Anterior cingulate cortex (tissue), 58 donors: ENCODE measurements around the gene ZNF823.

Experiments used
- DNase-seq, 58 donors: peaks; one replicate each; lab custom pipeline; 2025; lab: John Stamatoyannopoulos, UW

ZNF823 gene

GRCh38 chr19:11745869-11746268 lies 7.1 kb upstream of the ZNF823 start:
- no peak for DNase-seq

DNA sequence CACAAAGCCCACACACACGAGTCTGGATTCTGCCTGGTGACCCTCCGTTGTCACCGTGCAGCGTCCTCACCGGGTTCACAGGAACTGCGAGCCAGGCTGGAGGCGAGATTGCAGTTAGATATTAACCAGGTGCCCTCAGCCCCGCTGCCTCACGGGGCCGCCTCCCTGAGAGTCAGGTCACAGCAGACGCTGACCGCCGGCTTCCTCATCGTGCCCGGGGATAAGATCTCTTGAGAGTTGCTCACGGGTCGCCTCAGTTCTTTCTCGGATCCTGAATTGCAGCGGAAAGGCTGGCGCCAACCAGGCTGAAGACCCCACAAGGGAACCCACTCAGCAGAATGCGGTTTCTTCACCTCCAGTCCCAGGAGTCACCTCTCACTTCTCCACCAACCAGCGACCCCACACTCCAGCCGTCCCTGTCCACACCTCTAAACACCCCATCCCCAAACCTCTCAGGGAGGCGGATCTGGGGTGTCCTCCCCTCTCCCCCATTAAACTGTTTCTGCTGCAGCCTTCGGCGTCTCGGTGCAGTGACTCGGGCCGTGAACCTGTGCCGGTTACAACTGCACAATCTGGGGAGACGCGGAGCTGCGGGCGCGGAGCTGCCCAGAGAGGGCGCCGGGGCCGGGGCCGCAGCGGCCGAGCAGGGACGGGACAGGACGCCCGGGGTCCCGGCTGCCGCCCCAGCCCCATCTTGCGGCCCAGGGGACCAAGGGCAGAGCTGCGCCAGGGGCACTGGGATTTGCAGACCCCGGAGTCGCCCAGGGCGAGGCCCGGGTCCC lies 591 bp downstream of the ZNF823 start:
- peak in 23 of 58 donors; percentile 2 to 54 (median 25) for DNase-seq

GRCh38 chr19:11736696-11737095 lies 2.0 kb downstream of the ZNF823 start:
- no peak for DNase-seq

- DNase-seq, result no peak
Observed at GRCh38 chr19:11735375-11735774, 3.4 kb downstream of the ZNF823 start.

DNA sequence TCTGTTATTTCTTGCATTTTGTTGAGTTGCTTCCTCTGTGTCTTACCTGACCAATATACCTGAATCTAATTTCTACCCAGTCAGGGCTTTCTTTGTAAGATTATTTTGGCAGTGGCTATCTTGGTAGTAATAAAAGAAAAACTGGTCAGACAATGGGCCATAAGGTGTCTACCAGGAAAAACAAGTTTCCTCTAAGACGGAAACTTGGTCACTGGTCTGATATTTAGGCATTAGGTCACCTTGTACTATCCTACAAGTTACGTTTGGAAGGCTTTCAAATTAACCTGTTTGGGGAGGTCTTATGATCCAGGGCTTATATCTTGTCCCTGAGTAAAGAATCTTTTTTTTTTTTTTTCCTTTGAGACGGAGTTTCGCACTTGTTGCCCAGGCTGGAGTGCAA lies 9.2 kb downstream of the ZNF823 start:
- DNase-seq, result no peak

DNA sequence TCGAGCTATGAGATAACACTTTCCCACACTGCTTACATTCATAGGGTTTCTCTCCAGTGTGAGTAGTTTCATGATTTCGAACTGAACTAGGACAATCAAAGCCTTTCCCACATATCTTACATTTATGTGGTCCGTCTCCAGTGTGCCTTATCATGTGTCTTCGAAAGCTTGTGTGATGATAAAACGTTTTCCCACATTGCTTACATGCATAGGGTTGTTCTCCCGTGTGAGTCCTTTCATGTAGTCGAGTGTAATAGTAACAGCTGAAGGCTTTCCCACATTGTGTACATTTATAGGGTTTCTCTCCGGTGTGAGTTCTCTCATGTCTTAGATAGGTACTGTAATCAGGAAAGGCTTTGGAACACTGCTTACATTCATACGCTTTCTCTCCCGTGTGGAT lies 16.3 kb downstream of the ZNF823 start:
- DNase-seq, result no peak

DNA sequence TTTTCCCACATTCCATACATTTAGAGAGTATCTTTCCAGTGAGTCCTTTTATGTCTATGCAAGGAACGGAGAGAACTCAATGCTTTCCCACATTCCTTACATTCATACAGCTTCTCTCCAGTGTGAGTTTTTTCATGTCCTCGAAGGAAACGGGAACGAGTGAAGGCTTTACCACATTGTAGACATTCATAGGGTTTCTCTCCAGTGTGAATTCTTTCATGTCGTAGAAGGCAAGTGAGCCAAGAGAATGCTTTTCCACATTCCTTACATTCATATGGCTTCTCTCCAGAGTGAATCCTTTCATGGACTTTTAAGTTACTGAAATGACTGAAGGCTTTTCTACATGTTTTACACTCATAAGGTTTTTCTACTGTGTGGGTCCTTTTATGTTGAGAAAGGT lies 17.1 kb downstream of the ZNF823 start:
- no peak for DNase-seq

DNA sequence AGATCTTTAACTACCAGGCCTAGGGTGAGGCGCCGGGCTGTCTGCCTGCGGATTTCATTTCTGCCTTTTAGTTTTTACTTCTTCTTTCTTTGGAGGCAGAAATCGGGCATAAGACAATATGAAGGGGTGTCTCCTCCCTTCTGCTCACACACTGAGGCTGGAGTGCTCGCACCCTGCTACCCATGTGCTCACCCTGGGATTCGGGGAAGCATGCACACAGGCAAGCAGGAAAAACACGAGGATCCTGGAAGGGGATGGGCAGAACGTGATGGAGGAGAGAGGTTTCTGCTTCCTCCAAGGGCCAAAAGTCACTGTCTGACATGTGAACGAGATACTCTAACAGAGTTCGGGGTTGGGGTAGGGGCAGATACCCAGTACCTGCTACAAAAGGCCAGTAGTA lies 28.4 kb downstream of the ZNF823 start:
- no peak for DNase-seq

GRCh38 chr19:11708457-11708856 lies 30.3 kb downstream of the ZNF823 start:
- DNase-seq, result no peak

DNA sequence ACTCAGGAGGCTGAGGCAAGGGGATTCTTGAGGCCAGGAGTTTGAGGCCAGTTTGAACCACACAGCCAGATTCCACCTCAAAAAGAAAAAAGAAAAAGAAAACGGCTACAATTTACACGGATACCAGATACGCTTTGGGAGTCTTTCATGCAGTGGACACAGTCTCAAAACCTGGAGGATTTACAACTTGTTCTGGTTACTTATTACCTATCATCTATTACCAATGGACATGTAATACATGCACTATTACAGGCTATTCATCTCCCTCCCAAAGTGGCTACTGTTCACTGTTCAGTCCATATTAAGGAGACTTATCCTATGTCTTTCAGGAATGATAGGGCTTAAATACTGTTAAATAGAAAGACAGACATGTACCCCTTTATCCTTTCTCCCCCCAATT lies 33.3 kb downstream of the ZNF823 start:
- no peak for DNase-seq

DNA sequence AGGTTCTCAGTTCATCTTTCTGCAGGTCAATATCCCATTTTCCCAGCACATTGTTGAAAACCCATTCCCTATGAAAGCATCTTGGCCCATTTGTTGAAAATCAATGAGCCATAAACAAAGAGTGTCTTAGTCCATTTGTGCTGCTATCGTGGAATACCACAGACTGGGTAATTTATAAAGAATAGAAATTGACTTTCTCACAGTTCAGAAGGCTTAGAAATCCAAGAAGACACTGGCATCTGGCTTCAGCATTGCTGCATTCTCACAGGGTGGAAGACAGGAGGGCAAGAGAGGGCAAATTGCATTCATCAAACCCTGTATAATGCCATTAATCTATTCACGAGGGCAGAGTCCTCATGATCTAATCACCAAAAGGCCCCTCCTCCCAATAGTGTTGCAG lies 34.1 kb downstream of the ZNF823 start:
- no peak for DNase-seq

DNA sequence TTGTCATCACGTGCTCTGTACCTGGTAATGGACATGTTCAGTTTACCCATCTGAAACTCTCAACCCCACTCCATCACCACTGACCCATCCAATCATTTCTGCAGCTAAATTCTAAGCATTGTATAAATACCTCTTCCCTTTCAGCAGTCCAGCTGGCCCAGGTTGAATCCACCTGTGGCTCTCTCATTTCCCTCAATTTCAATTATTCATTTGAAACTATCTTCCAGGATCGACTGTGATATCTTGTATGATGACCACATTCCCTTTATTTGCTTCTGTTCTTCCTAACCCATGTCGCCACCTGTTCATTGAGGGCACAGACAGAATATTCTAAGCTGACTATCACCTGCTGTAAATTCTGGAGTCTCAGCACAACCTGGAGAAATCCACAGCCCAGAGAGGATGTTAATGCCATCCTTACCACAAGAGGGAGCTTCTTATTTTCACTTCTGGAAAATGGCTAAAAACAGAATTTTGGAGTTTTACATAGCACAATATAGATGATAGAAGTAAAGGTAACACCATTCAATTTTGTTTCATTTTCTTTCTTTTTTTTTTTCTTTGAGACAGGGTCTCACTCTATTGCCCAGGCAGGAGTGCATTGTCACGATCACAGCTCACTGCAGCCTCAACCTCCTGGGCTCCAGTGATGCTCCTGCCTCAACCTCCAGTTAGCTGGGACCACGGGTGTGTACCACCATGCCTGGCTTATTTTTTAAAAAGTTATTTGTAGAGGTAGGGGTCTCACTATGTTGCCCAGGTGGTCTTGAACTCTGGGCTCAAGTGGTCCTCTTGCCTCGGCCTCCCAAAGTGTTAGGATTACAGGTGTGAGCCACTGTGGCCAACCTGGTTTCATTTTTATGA lies 38.6 kb downstream of the ZNF823 start:
- DNase-seq, result no peak

DNA sequence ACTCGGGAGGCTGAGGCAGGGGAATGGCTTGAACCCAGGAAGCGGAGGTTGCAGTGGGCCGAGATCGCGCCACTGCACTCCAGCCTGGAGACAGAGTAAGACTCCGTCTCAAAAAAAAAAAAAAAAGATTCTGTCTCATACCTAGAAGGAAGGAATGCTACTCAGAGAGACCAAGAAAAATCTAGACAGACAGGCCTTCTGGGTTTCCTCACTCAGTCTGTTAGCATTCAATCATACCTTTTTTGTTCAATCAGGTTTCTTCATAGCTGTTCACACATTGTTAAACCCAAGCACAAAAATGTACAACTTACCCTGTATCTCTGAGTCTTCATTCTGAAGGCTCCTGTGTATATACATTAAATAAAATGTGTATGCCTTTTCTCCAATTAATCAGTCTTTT lies 40.5 kb downstream of the ZNF823 start:
- no peak for DNase-seq

GRCh38 chr19:11697284-11697855 lies 41.4 kb downstream of the ZNF823 start:
- no peak for DNase-seq

DNA sequence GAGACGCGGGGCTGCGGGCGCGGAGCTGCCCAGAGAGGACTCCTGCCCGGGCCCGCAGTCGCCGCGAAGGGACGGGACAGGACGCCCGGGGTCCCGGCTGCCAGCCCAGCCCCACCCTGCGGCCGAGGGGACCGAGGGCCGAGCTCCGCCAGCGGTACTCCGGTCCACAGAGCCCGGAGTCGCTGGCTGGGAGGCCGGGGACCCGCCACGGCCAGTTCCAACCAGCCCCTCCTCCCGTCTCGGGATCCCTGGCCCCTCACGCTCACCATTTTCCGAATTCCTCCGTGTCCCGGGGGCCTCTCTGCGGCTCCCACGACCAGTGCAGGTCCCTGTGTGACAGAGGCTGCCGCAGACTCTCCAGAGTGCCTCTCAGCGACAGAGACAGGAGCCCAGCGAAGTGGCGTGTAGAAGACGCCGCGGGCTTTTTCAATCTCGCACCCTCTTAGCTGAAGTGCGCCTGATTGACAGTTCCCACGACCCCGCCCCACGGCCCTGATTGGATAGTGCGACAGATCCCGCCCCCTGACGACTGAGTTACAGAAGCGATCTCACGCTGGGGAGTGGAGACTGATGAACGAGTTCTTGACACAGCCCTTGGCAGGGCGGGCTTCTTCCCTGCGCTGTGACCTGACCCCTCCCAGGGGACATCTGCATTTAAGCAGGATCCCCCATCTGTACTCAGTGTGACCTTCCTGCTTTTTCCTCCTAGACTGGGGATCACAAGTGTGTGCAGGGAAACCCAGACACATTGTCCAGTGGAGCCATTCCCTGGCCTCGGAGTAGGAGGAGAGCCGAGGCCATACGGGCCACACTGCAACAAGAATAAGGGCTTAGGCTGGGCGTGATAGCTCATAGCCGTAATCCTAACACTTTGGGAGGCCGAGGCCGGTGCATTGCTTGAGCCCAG lies 44.0 kb downstream of the ZNF823 start:
- DNase-seq, result peak; percentile 21 to 95 (median 84)

DNA sequence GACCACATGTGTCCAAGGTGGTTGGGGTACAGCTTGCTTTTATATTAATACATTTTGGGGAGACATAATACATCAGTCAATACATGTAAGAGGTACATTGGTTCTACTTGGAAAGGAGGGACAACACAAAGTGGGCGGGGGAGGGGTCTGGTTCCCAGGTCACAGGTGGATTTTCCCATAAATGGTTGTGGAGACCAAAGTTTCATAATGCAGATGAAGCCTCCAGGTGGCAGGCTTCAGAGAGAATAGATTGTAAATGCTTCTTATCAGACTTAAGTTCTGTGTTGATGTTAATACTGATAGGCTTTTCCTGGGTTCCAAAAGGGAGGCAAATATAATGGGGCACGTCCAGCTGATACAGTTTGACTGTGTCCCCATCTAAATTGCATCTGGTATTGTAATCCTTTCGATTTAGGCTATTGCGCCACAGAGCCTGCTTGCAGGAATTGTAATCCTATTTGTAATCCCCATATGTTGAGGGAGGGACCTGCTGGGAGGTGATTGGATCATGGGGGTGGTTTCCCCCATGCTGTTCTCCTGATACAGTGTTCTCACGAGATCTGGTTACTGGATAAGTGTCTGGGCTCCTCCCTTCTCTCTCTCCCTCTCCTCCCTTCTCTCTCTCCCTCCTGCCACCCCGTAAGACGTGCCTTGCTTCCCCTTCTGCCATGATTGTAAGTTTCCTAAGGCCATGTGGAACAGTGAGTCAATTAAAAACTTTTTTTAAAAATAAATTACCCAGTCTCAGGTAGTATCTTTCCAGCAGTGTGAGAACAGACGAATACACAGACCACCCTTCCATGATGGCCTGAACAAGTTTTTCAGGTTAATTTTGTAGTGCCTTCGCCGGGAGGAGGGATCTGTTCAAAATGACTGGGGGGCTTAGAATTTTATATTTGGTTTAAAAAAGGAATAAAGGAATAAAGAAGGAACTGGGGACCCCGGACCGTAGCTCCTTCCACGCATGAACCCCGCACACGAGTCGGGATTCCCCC lies 44.9 kb downstream of the ZNF823 start:
- no peak for DNase-seq

DNA sequence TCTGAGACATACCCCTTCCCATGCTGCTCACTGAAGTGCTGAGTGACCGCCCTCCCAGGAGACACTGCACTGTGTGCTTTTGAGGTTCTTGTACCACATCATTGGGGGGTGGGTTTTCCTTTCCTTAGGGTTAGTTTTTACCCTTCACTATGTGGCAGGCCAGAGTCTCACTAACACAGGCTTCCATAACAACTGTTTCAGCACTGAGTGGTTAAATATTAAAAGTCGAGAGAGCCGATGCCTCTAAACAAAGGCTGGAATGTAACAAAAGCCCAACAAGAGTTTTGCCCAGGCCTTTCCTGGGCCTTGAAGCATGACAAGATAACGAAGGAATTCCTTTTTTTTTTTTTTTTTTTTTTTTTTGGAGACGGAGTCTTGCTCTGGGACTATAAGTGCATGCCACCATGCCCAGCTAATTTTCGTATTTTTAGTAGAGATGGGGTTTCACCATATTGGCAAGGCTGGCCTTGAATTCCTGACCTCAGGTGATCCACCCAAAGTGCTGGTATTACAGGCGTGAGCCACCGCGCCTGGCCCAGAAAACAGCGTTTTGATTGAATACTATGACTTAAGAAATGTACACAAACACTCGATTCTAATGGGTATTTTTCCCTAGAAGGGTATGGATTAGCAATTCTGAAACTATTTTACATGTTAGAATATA lies 46.5 kb downstream of the ZNF823 start:
- no peak for DNase-seq
